ENCODE measurements around the gene SLC25A17. TPM values are rescaled to one million over a fixed set of nuclear protein-coding genes. Genes with fewer than 3 reads are reported as not detected.

The SLC25A17 gene
- total RNA-seq, 2 donors from 2014 or later = 7.6 to 8.3 TPM

DNA sequence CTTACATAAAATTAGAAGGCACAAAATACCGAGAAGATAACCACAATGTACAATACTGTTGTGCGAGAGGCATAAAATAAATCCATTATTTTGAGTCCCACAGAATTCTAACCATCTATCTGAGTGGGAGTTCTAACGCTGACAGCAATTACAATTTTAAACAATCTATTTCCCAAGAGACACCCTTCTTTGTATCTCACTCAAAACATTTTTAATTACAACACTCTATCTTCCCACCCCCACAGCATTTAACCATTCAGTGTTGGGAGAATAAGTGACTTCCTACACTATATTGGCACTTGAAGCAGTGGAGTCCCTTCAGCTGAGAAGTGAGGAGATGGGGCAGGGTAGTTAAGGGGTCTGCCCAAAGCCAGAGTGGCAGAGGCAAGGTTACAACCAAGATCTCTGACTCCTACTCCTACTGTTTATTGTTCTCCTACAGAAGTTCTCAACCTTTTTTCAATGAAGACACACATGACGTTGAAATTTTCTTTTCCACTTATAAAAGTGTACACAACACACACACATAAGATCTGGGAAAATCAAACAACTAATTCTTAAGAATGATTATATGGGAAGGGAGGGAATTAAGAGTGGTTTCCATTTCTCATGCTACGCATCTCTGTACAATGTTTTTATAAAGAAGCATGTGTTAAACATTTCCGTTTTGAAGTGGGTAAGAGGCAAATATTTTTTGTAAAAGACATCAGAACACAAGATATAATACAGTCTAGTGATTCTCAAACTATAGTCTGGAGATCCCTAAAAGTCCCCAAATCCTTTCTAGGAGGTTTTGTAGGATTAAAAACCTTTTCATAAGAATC, 10.9 kb downstream of the SLC25A17 start:
- TF ChIP-seq, protein P1, sequence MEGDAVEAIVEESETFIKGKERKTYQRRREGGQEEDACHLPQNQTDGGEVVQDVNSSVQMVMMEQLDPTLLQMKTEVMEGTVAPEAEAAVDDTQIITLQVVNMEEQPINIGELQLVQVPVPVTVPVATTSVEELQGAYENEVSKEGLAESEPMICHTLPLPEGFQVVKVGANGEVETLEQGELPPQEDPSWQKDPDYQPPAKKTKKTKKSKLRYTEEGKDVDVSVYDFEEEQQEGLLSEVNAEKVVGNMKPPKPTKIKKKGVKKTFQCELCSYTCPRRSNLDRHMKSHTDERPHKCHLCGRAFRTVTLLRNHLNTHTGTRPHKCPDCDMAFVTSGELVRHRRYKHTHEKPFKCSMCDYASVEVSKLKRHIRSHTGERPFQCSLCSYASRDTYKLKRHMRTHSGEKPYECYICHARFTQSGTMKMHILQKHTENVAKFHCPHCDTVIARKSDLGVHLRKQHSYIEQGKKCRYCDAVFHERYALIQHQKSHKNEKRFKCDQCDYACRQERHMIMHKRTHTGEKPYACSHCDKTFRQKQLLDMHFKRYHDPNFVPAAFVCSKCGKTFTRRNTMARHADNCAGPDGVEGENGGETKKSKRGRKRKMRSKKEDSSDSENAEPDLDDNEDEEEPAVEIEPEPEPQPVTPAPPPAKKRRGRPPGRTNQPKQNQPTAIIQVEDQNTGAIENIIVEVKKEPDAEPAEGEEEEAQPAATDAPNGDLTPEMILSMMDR (IDR thresholded peaks at IDR 0.05) = no peak
- TF ChIP-seq POLR2A (IDR thresholded peaks at IDR 0.05) = no peak
- H3K27me3 ChIP-seq = no peaks in the 10 kb centered on the region
- H3K36me3 ChIP-seq (replicated peaks in 1 of 2; ENCODE audit: insufficient read depth in 1 of 2, low read depth in 2 of 2) = no peaks in the 10 kb centered on the region
- DNase-seq (no peak), ATAC-seq (no peak)
- WGBS, 2 donors = 65 to 71% methylated on average over 6 of the region's 6 CpGs
- no peak overlapping the region for H3K4me3 ChIP-seq
- H3K9me3 ChIP-seq = no peaks in the 10 kb centered on the region
- H3K27ac ChIP-seq = no peak overlapping the region
- H3K4me1 ChIP-seq = no peaks in the 10 kb centered on the region
- intact Hi-C loops (cut with DNase I) = no loop called here

DNA sequence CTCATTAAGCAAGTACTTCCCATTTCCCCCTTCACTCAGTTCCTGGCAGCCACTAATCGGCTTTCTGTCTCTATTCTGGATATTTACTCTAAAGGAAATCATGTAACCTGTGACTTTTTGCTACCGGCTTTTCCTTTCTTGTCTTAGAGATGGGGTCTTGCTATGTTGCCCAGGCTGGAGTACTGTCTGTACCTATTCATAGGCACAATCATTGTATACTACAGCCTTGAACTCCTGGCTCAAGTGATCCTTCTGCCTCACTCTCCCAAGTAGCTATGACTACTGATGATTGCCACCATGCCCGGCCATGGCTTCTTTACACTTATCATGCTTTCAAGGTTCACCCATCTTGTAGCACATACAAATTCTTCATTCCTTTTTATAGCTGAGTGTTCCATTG, 12.4 kb downstream of the SLC25A17 start:
- Histone ChIP-seq H3K4me3 (no peak overlapping the region), H3K4me1 (no peaks in the 10 kb centered on the region), H3K27ac (no peak overlapping the region), H3K9me3 (no peaks in the 10 kb centered on the region), H3K36me3 (replicated peaks in 1 of 2; ENCODE audit: insufficient read depth in 1 of 2, low read depth in 2 of 2) (no peaks in the 10 kb centered on the region), H3K27me3 (no peaks in the 10 kb centered on the region)
- ATAC-seq (no peak), DNase-seq (no peak)
- intact Hi-C loops (cut with DNase I) = no loop called here
- no peak for TF ChIP-seq POLR2A (IDR thresholded peaks at IDR 0.05)
- TF ChIP-seq, protein P1 (IDR thresholded peaks at IDR 0.05) = no peak
- WGBS, 2 donors = 83 to 88% methylated on average over 3 of the region's 3 CpGs

DNA sequence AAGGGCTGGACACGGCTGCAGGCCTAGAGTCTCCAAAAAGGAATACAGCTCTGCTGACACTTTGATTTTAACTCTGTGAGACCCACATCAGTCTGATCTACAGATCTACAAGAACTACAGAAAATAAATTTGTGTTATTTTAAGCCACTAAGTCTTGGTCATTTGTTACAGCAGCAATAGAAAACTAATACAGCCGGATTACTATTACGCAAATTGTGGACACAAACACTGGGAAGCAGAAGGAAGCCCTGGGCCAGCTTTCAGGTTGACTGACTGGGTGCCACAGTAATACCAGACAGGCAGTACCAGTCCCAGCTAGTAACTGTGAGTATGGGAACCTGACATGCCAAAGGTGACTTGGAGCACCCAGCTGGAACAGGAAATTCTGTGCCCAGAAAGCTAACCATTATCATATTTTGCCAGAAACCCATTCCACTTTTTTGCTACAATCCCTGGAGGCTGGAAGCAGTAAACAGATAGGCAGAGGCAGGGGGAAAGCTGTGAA, 13.4 kb downstream of the SLC25A17 start:
- no peak for DNase-seq
- intact Hi-C loops (cut with DNase I) = no loop called here
- Histone ChIP-seq H3K9me3 (no peaks in the 10 kb centered on the region), H3K4me1 (no peaks in the 10 kb centered on the region), H3K27me3 (no peaks in the 10 kb centered on the region), H3K27ac (no peak overlapping the region), H3K36me3 (replicated peaks in 1 of 2; ENCODE audit: insufficient read depth in 1 of 2, low read depth in 2 of 2) (no peaks in the 10 kb centered on the region), H3K4me3 (no peak overlapping the region)
- TF ChIP-seq POLR2A (IDR thresholded peaks at IDR 0.05) = no peak
- TF ChIP-seq, protein P1 (IDR thresholded peaks at IDR 0.05) = no peak
- no peak for ATAC-seq
- 92 to 95% methylated on average over 3 of the region's 3 CpGs for WGBS, 2 donors

DNA sequence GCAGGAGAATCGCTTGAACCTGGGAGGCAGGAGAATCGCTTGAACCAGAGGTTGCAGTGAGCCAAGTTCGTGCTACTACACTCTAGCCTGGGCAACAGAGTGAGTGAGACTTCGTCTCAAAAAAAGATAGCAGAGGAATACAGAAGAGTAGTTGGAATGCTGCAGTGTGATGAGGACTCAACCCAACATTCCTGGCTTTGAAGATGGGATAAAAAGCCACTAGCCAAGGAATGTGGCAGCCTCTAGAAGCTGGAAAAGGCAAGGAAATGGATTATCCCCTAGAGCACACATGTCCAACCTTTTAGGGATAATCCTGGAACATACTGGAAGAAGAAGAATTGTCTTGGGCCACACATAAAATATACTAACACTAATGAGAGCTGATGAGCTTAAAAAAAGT, 13.9 kb downstream of the SLC25A17 start:
- Histone ChIP-seq H3K4me3 (no peak overlapping the region), H3K27ac (no peak overlapping the region), H3K36me3 (replicated peaks in 1 of 2; ENCODE audit: insufficient read depth in 1 of 2, low read depth in 2 of 2) (no peaks in the 10 kb centered on the region), H3K4me1 (no peaks in the 10 kb centered on the region), H3K27me3 (no peaks in the 10 kb centered on the region), H3K9me3 (no peaks in the 10 kb centered on the region)
- intact Hi-C loops (cut with DNase I) = no loop called here
- DNase-seq (no peak), ATAC-seq (no peak)
- WGBS, 2 donors = 91 to 93% methylated on average over 4 of the region's 4 CpGs
- TF ChIP-seq, protein P1 (IDR thresholded peaks at IDR 0.05) = no peak
- no peak for TF ChIP-seq POLR2A (IDR thresholded peaks at IDR 0.05)

DNA sequence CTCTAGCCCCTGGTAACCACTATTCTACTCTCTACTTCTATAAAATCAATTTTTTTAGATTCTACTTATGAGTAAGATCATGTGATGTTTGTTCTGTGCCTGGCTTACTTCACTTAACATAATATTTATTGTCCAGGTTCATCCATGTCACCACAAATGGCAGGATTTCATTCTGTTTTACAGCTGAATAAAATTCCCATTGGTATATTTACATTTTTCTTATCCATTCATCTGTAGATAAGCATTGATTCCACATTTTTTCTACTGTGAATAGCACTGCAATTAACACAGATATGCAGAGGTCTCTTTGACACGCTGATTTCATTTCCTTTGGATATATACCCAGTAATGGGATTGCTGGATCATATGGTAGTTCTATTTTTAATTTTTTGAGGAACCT, 15.8 kb downstream of the SLC25A17 start:
- ATAC-seq (no peak), DNase-seq (no peak)
- intact Hi-C loops (cut with DNase I) = no loop called here
- Histone ChIP-seq H3K4me3 (no peak overlapping the region), H3K27ac (no peak overlapping the region), H3K9me3 (no peaks in the 10 kb centered on the region), H3K36me3 (replicated peaks in 1 of 2; ENCODE audit: insufficient read depth in 1 of 2, low read depth in 2 of 2) (no peaks in the 10 kb centered on the region), H3K27me3 (no peaks in the 10 kb centered on the region), H3K4me1 (no peaks in the 10 kb centered on the region)
- TF ChIP-seq, protein P1 (IDR thresholded peaks at IDR 0.05) = no peak
- no peak for TF ChIP-seq POLR2A (IDR thresholded peaks at IDR 0.05)
- WGBS, 2 donors = 33 to 71% methylated on average over 1 of the region's 1 CpG

Measured in body of pancreas (tissue), 4 donors.